Anterior cingulate cortex (tissue), 58 donors: ENCODE measurements around the gene HCLS1.
"Not testable (repeated sequence)": the region's sequence is repeated elsewhere in the genome, so short reads cannot be mapped to it uniquely, and the experiment has no call there.

Experiments used
- DNase-seq, 58 donors: peaks; one replicate each; lab custom pipeline; 2025; lab: John Stamatoyannopoulos, UW

Gene HCLS1, protein sequence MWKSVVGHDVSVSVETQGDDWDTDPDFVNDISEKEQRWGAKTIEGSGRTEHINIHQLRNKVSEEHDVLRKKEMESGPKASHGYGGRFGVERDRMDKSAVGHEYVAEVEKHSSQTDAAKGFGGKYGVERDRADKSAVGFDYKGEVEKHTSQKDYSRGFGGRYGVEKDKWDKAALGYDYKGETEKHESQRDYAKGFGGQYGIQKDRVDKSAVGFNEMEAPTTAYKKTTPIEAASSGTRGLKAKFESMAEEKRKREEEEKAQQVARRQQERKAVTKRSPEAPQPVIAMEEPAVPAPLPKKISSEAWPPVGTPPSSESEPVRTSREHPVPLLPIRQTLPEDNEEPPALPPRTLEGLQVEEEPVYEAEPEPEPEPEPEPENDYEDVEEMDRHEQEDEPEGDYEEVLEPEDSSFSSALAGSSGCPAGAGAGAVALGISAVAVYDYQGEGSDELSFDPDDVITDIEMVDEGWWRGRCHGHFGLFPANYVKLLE

DNA sequence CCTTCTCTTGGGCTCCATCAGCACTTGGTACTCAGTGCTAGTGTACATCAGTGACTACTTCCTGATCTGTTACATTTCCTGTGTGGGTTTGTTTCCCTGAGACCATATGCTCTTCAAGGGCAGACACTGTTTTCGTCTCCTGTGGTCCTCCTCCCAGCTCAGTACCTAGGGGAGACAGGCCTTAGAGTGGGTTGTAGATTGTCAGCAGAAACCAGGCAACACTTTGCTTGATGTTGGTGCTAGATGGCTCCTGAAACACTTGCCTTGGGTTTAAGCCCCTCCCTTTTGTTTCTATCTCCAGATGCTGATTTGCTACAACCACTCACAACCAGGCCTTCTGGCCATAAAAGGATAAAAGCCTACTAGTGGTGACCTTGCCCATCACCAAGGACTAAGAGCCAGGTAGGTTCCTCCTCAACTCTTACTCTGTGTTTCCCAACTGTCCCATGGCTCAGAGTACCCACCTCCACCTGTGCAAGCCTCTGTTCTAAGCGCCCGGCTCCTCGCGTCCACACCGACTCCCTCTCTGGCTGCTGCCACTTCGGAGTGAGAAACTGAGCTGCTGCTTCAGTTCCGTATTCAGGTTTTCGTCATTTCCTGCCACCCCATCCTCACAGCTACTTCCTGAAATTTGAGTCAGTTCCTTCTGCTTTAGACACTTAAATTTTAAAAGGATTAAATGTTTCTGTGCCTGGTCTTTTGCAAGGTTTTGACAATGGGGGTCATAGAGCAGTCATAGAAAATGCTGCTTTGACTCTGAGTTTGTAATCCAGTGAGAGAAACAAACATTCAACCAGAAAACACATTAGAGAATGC is at the start of gene HCLS1:
TSS of gene HCLS1 (minus strand) at position 548 of the 816 bp plus-strand sequence. CDS start 2,556 bp downstream, outside the sequence.
- peak in 20 of 58 donors; percentile 2 to 48 (median 12) for DNase-seq

DNA sequence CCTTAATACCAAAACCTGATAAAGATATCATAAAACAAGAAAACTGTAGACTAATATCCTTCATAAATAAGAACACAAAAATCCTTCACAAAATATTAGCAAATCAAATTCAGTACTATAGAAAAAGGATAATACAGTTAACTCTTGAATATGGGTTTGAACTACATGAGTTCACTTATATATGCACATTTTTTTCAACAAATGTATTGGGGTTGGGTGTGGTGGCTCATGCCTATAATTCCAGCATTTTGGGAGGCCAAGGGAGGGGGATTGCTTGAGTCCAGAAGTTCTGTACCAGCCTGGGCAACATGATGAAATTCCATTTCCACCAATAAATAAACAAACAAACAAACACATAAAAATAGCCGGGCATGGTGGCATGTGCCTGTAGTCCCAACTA is 49.6 kb upstream of the HCLS1 start:
- DNase-seq, result no peak

DNA sequence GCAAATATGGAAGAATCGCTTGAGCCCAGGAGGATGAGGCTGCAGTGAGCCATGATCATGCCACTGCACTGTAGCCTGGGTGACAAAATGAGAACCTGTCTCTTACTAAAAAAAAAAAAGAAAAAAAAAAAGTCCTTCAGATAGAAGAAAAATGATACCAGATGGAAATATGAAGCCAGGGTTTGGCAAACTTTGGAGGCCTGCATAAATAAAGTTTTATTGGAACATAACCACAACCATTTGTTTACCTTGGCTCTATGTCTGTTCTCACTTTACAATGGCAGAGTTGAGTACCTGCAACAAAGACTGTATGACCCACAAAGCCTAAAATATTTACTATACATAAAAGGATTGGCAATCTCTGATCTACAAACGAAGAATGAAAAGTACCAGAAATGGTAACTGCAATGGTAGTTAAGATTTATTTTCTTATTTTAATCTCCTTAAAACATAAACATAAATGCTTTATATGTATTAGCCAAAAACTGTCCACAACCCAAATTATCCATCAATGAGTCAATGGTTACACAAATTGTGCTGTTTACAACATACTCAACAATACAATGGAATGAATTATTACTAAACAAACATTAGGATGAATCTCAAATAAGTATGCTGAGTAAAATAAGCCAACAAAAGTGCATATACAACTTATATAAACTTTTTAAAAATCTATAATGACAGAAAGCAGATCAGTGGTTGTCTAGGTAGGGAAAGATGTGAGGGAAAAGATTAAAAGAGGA is 47.0 kb upstream of the HCLS1 start:
- DNase-seq, result no peak

DNA sequence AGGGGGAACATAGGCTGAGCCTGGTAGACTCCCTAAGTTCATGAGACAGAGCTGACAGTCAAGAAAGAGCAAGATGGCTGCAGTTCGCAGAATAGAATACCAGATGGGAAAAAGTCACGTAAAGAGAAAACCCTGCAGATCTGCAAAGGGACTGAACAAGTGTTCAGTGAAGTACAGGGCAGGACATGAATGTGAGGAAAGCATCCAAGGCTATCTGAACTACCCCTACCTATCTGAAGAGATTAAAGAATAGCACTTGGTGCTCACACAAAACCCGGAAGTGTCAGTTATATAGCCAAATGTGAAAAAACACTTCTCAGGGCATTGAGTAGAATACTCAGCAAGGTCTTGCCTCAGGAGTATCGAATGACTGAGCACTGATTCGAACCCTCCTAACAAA is 44.8 kb upstream of the HCLS1 start:
- no peak for DNase-seq

DNA sequence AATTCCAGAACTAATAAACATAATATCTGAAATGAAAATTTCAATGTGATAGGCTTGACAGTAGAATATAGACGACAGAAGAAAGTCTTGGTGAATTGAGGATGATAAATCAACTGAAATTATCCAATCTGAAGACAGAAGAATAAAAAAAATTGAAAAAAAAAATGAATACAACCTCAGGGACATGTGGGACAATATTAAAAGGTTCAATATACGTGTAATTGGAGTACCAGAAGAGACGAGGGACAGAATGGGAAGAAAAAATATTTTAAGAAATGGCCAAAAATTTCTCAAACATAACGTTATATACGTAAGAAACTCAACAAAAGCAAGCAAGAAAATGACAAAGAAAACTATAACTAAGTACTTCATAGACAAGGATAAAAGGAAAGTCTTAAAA is 43.3 kb upstream of the HCLS1 start:
- DNase-seq, result no peak

DNA sequence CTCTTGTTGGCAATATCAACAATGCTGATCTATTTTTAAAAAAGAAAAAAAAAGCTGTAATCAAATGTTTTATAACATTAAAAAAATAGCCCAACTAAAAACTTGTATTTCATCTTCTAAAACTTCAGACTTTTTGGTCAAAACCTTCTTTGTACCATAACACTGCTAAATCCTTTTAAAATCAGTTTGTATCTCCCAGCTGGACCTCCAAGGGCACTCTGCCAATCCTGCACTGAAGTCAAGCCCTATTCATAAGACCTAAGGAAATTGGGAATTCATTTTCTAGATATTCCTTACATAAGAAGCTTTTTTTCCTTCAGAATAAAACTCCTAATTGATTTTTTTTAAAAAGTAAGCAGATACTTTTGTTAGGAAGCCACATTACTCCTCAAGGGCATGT is 38.2 kb upstream of the HCLS1 start:
- peak in 2 of 58 donors; percentile 0 to 2 for DNase-seq

DNA sequence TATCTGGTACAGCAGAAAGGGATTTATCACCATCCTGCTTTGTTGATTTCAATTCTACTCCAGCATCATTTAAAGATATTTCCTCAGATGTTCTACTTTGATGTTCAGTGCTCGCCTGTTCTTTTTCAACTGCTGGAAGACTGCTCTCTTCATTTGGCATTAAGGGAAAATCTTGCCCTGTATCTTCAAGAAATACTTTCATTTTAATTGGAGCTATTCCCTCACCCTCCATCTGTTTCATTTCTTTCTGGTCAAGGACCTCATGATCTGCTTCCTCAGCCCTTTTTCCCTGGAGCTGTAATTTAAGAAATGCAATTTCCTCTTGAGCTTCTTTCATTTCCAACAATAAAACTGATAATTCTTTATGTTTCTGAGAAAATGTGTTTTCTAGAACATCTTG is 37.8 kb upstream of the HCLS1 start:
- DNase-seq, result no peak

DNA sequence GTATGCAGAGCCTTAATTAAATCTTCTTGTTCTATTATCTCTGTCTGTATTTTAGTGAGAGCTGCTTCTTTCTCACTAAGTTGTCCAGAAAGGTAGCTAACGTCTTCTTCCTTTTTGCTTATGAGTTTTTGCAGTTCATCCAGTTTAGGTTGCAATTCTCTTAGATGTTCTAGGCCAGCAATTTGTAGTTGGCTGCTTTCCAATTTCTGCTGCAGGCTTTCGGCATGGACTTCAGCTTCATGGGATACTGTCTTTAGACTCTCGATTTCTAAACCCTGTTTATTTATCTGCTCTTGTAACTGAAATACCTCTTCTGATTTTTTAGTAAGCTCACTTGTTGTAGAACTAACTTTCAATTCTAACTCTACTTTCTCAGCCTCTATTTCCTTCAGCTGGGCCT is 35.5 kb upstream of the HCLS1 start:
- no peak for DNase-seq

DNA sequence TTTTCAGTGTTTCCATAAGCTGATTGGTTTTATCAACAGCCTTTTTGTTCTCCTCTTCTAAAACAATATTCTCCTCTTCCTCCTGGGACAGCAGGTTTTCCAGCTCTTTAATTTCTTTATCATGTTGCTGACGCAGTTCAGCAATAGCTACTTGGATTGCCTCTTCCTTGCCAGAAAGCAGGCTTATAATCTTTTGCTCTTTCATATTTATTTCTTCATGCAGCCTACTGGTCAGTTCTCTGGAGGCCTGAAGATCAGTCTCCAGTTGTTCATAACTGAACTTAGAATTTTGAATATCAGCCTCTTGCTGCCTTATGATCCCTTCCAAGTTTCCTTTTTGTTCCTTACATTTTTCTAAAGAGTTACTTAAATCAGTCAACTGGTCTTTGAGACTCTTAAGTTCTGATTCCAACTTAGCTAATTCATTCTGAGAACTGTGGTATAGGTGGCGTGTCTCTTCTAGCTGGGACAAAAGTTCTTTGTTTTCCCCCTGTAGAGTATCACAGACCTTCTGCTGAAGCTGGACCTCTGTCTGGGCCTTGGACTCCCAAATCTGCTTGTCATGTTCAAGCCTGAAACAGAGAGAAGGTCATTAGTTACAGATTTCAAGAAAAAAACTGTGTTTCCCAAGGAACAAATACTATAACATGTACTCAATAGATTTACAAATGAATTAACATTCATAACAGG is 31.5 kb upstream of the HCLS1 start:
- no peak for DNase-seq

DNA sequence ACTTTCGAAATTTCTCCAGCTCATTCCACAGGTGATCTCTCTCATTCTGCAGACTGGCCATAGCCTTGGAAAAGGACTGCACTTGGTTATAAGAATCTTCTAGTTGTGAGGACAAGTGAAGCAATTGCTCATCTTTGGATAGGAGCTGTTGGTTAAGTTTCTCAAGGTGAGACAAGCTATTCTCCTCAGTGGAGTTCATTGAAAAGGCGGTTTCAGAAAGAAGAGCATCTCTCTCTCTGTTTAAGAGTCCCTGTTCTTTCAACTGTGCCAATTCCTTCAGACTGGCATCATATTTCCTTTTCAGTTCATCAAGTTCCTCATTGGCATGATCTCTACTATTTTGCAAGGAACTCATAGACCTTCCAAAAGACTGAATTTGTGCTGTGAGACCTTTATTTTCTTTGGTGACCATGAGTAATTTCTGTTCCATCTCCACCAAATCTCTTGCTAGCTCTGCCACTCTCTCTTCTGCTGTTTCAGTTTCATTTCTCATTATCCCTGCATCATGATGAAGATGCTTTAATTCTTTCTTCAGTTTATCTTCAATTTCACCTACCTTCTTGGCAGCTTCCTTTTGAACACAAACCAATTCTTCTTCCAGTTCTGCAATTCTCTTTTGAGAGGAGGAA is 30.2 kb upstream of the HCLS1 start:
- no peak for DNase-seq

DNA sequence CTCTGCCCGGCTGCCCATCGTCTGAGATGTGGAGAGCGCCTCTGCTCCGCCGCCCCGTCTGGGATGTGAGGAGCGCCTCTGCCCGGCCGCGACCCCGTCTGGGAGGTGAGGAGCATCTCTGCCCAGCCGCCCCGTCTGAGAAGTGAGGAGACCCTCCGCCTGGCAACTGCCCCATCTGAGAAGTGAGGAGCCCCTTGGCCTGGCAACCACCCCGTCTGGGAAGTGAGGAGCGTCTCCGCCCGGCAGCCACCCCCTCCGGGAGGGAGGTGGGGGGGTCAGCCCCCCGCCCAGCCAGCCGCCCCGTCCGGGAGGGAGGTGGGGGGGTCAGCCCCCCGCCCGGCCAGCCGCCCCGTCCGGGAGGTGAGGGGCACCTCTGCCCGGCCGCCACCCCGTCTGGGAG is 28.0 kb upstream of the HCLS1 start:
- not testable (repeated sequence) for DNase-seq

DNA sequence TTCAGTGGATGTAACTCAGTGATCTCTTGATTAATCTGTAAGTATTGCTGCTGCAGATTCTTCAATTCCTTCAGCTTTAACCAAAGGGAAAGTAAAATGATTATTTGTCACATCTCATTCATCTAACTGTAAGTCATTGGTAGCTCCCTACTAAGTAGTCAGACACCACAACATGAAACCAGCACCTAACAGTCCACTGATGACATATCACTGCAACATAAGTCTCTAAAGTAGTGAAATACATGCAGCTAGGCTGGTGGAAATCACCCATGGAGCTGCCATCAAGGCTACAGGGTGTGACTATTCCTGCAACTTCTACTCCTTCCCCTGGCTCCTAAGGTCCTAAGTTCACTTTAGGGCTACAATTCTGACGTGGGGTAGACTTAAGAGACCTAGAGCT is 21.1 kb upstream of the HCLS1 start:
- DNase-seq, result no peak

DNA sequence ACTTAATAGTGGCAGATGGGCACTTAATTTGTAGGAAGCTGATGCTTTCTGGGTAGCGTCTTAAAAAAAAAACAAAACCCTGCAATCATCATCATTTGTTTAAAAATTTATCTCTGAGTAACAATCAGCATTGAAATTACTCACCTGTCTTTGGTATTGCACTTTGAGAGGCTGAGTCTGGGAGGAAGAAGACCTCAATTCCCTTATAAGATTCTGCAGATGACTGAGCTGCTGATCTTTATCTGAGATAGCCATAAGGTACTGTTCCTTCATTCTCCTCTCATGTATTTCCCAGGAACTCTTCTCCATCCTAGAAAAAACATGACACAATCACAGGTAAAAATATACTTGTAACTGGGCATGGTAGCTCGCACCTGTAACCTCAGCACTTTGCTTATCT is 16.4 kb upstream of the HCLS1 start:
- DNase-seq, result no peak

DNA sequence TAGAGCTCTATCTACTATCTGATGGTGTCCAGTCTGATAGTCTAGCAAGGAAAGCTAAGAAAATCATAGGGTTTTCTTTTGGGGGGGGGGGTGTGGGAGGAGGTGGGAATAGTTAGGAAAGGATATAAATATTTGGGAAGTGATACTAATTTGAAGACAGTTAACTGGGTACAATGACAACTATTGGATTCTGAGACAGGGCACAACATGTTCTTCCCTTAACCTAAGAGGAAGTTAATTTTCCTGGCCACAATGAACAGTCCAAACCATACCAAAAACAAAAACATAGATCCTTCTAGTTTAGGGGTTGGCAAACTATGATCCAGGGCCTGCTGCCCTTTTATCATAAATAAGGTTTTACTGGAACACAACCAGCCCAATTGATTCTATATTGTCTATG is 10.0 kb upstream of the HCLS1 start:
- no peak for DNase-seq

DNA sequence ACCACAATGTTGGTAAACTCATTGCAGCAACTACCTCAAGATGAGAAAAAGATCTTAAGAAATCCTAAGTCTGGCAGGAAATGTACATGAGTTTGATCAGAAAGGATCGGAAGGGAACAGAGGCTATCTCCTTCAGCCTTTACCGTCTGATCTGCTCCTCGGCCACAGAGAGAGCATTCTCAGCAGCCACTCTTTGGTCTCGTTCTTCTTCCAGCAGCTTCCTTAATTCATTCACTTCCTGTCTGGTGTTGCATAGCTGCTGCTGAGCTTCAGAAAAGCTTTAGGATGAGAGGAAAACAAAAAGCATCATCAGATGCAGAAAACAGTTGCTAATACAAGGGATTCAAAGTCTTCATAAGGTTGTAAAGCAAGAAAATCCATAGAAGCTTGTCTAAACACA is 6.6 kb upstream of the HCLS1 start:
- DNase-seq, result peak in 1 of 58 donors; percentile 9

DNA sequence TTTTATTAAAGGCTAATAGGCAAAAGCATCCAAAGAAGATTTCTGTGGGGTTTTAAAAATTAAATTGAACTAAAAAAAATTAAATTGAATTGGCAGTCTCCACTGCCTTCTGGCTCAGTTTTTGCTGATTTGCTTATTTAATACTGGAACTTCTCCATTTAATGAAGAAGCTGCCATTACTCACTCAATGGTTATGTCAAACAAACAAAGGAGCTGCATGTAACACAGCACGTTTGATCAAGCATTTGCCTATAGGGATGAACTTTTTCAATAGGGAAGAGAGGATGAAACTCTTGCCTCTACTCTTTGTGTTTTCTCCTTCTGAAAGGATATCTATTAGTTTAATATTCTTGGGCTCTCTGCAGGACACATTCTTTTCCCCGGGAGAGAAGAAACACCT is 4.8 kb upstream of the HCLS1 start:
- DNase-seq, result no peak

DNA sequence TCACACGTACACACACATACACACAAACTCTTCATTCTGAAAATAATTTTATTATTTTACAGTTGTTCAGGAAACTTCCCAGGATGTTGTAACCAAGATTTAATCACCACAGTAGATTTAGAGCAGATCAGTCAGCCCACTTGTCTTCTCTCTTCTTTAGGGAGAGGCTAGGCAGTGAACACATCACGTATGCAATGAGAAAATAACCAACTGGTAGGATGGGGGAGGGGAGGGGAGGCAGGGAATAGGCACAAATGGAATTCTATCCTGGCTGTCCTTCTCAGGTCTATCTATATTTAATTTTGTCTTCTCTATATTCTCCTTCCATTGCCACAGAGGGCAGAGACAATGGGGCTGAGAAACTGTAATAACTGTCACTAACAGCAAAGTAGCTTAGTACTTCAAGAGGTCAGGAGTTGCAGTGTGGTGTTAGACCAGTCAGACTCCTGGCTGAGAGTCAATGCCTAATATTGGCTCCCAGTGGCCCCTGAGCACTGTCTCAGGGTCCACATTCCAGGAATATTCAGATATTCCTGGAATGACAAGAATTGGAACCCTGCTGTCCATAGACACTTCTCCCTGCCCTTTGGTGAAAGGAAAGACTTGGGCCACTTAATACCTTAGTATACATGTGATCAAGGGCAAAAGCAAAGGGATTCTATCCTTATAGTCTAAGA is 2.6 kb upstream of the HCLS1 start:
- DNase-seq, result no peak

DNA sequence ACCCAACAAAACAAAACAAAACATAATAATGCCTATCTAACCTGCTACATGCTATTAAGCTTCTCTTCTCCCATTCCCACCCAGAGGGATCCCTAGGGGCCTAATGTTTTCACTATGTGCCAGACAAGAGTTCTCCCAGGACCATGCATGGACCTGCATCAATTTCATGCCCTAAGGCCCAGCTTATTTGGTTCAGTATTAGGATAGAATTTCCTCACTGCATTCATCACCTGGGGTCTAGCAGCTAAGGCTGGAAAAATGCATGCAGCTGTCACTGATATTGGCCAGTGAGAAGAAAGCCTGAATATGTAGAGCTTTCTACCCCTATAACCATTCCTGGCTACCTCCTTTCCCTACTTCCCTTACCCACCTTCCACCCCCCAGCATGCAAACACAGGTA is 2.0 kb upstream of the HCLS1 start:
- DNase-seq, result no peak

DNA sequence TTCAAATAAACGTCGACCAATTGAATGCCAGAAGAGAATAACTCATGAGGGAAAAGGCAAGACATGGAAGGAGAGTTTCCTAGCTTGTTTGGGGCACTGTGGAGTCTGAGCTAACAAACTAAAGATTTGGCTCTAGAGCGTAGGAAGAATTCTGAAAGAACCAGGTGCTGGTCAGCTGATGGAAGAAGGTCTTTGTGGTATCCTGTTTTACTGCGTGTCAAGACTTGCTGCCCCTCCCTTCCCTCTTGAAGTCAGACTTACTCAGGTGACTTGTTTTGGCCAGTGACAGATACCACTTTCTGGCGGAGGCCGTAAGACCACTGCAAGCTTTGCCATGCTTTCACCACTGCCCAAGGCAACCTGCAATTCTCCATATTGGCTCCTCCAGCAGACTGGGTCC is 673 bp upstream of the HCLS1 start:
- no peak for DNase-seq
